ENCODE results near the gene AUTS2. TPM values are rescaled to one million over a fixed set of nuclear protein-coding genes. Genes with fewer than 3 reads are reported as not detected.

AUTS2 gene
- total RNA-seq, 2 experiments from 2014 or later: 17.5 to 23.8 TPM

- Mint-ChIP-seq H3K4me1 (no peaks in the 10 kb centered on the region), H3K27me3 (no peaks in the 10 kb centered on the region), H3K36me3 (no peaks in the 10 kb centered on the region), H3K9me3 (no peaks in the 10 kb centered on the region), H3K4me3 (no peak overlapping the region), H3K27ac (no peak overlapping the region)
- no peak for DNase-seq
- ATAC-seq (ENCODE audit: low read depth): no peak
- POLR2A ChIA-PET: no interaction called here
Observed at GRCh38 chr7:69989551-69989950, 391.3 kb downstream of the AUTS2 start.

- no peaks in the 10 kb centered on the region for H3K9me3 Mint-ChIP-seq
- ATAC-seq (ENCODE audit: low read depth) (no peak), DNase-seq (no peak)
- no peak overlapping the region for H3K4me3 Mint-ChIP-seq
- peaks cover 3% of the 10 kb centered on the region for H3K27me3 Mint-ChIP-seq
- H3K4me1 Mint-ChIP-seq: no peaks in the 10 kb centered on the region
- no peaks in the 10 kb centered on the region for H3K36me3 Mint-ChIP-seq
- no peak overlapping the region for H3K27ac Mint-ChIP-seq
- POLR2A ChIA-PET: no interaction called here
Observed at GRCh38 chr7:69992938-69993337, 394.7 kb downstream of the AUTS2 start.

GRCh38 chr7:69994218-69994617, 395.9 kb downstream of the AUTS2 start:
- Mint-ChIP-seq H3K36me3 (no peaks in the 10 kb centered on the region), H3K9me3 (no peaks in the 10 kb centered on the region), H3K27ac (no peak overlapping the region), H3K4me1 (no peaks in the 10 kb centered on the region), H3K4me3 (no peak overlapping the region), H3K27me3 (peaks cover 3% of the 10 kb centered on the region)
- no peak for DNase-seq
- POLR2A ChIA-PET: no interaction called here
- no peak for ATAC-seq (ENCODE audit: low read depth)

- H3K4me1 Mint-ChIP-seq: no peaks in the 10 kb centered on the region
- peaks cover 3% of the 10 kb centered on the region for H3K27me3 Mint-ChIP-seq
- ATAC-seq (ENCODE audit: low read depth) (no peak), DNase-seq (no peak)
- H3K27ac Mint-ChIP-seq: no peak overlapping the region
- POLR2A ChIA-PET: no interaction called here
- no peaks in the 10 kb centered on the region for H3K36me3 Mint-ChIP-seq
- no peaks in the 10 kb centered on the region for H3K9me3 Mint-ChIP-seq
- H3K4me3 Mint-ChIP-seq: no peak overlapping the region
Observed at GRCh38 chr7:69994886-69995542, 396.7 kb downstream of the AUTS2 start.

- Mint-ChIP-seq H3K9me3 (no peaks in the 10 kb centered on the region), H3K36me3 (no peaks in the 10 kb centered on the region), H3K27me3 (peaks cover 3% of the 10 kb centered on the region), H3K4me3 (no peak overlapping the region), H3K27ac (no peak overlapping the region), H3K4me1 (no peaks in the 10 kb centered on the region)
- DNase-seq (no peak), ATAC-seq (ENCODE audit: low read depth) (no peak)
- POLR2A ChIA-PET: no interaction called here
Observed at GRCh38 chr7:69996121-69996520, 397.8 kb downstream of the AUTS2 start.

GRCh38 chr7:70000737-70001348, 402.6 kb downstream of the AUTS2 start:
- POLR2A ChIA-PET: no interaction called here
- peaks cover 7% of the 10 kb centered on the region for H3K4me1 Mint-ChIP-seq

GRCh38 chr7:70005480-70005879, 407.2 kb downstream of the AUTS2 start:
- no peaks in the 10 kb centered on the region for H3K9me3 Mint-ChIP-seq
- POLR2A ChIA-PET: no interaction called here
- no peak for ATAC-seq (ENCODE audit: low read depth)
- peaks cover 6% of the 10 kb centered on the region for H3K27me3 Mint-ChIP-seq
- H3K4me3 Mint-ChIP-seq: no peak overlapping the region
- peaks cover 17% of the 10 kb centered on the region for H3K4me1 Mint-ChIP-seq
- DNase-seq: no peak
- no peak overlapping the region for H3K27ac Mint-ChIP-seq
- H3K36me3 Mint-ChIP-seq: no peaks in the 10 kb centered on the region

More at GRCh38 chr7:70000737-70001348, 402.6 kb downstream of the AUTS2 start:
- H3K27ac Mint-ChIP-seq: no peak overlapping the region
- DNase-seq (no peak), ATAC-seq (ENCODE audit: low read depth) (no peak)
- peaks cover 6% of the 10 kb centered on the region for H3K27me3 Mint-ChIP-seq
- no peaks in the 10 kb centered on the region for H3K9me3 Mint-ChIP-seq
- no peak overlapping the region for H3K4me3 Mint-ChIP-seq
- H3K36me3 Mint-ChIP-seq: no peaks in the 10 kb centered on the region

GRCh38 chr7:70005891-70006260, 407.6 kb downstream of the AUTS2 start:
- DNase-seq: no peak
- peaks cover 17% of the 10 kb centered on the region for H3K4me1 Mint-ChIP-seq
- no peaks in the 10 kb centered on the region for H3K9me3 Mint-ChIP-seq
- no peak overlapping the region for H3K27ac Mint-ChIP-seq
- POLR2A ChIA-PET: no interaction called here
- peaks cover 6% of the 10 kb centered on the region for H3K27me3 Mint-ChIP-seq
- ATAC-seq (ENCODE audit: low read depth): no peak
- no peaks in the 10 kb centered on the region for H3K36me3 Mint-ChIP-seq
- H3K4me3 Mint-ChIP-seq: peak overlapping the region; percentile 27

GRCh38 chr7:70006261-70006920, 408.1 kb downstream of the AUTS2 start:
- no peak overlapping the region for H3K27ac Mint-ChIP-seq
- H3K27me3 Mint-ChIP-seq: peaks cover 6% of the 10 kb centered on the region
- H3K4me1 Mint-ChIP-seq: peaks cover 17% of the 10 kb centered on the region
- ATAC-seq (ENCODE audit: low read depth): no peak
- H3K9me3 Mint-ChIP-seq: no peaks in the 10 kb centered on the region
- DNase-seq: no peak
- POLR2A ChIA-PET: no interaction called here
- H3K4me3 Mint-ChIP-seq: peak overlapping the region; percentile 27
- H3K36me3 Mint-ChIP-seq: no peaks in the 10 kb centered on the region

- POLR2A ChIA-PET: no interaction called here
- Mint-ChIP-seq H3K27me3 (peaks cover 6% of the 10 kb centered on the region), H3K9me3 (no peaks in the 10 kb centered on the region)
Observed at GRCh38 chr7:70008466-70008865, 410.2 kb downstream of the AUTS2 start.

GRCh38 chr7:70014472-70015177, 416.4 kb downstream of the AUTS2 start:
- Mint-ChIP-seq H3K9me3 (no peaks in the 10 kb centered on the region), H3K27me3 (peaks cover 6% of the 10 kb centered on the region), H3K4me3 (no peak overlapping the region), H3K4me1 (no peaks in the 10 kb centered on the region), H3K27ac (no peak overlapping the region), H3K36me3 (no peaks in the 10 kb centered on the region)
- DNase-seq: no peak
- POLR2A ChIA-PET: no interaction called here
- no peak for ATAC-seq (ENCODE audit: low read depth)

More at GRCh38 chr7:70008466-70008865, 410.2 kb downstream of the AUTS2 start:
- peaks cover 17% of the 10 kb centered on the region for H3K4me1 Mint-ChIP-seq
- H3K36me3 Mint-ChIP-seq: no peaks in the 10 kb centered on the region
- no peak overlapping the region for H3K4me3 Mint-ChIP-seq
- H3K27ac Mint-ChIP-seq: no peak overlapping the region
- ATAC-seq (ENCODE audit: low read depth) (no peak), DNase-seq (no peak)

- Mint-ChIP-seq H3K4me3 (no peak overlapping the region), H3K4me1 (no peaks in the 10 kb centered on the region), H3K9me3 (no peaks in the 10 kb centered on the region), H3K36me3 (no peaks in the 10 kb centered on the region), H3K27me3 (peaks cover 6% of the 10 kb centered on the region), H3K27ac (no peak overlapping the region)
- POLR2A ChIA-PET: no interaction called here
- ATAC-seq (ENCODE audit: low read depth) (no peak), DNase-seq (no peak)
Observed at GRCh38 chr7:70015353-70015752, 417.1 kb downstream of the AUTS2 start.

- POLR2A ChIA-PET: no interaction called here
Observed at GRCh38 chr7:70016044-70016770, 417.9 kb downstream of the AUTS2 start.

More at GRCh38 chr7:70016044-70016770, 417.9 kb downstream of the AUTS2 start:
- H3K4me3 Mint-ChIP-seq: no peak overlapping the region
- DNase-seq (no peak), ATAC-seq (ENCODE audit: low read depth) (no peak)
- H3K36me3 Mint-ChIP-seq: no peaks in the 10 kb centered on the region
- peaks cover 6% of the 10 kb centered on the region for H3K27me3 Mint-ChIP-seq
- no peaks in the 10 kb centered on the region for H3K9me3 Mint-ChIP-seq
- no peaks in the 10 kb centered on the region for H3K4me1 Mint-ChIP-seq
- H3K27ac Mint-ChIP-seq: no peak overlapping the region

Measured in activated naive CD8-positive, alpha-beta T cell treated with anti-CD3 and anti-CD28 coated beads, Interleukin-2, amount 10 ng/mL, durations not matched to agents 7 days and 5 days (primary cell).